GM23248 (cell line): ENCODE measurements around the gene DGKQ. TPM values are rescaled to one million over a fixed set of nuclear protein-coding genes. Genes with fewer than 3 reads are reported as not detected.

Experiments
- DNase-seq: peaks from one replicate; pipeline ENCODE4 v3.0.0-alpha.2; 2015
- H2AFZ ChIP-seq: fragments of 200-600 bp; sonication (generic); 2 replicates; pipeline ENCODE4 v1.6.1; 2016; ENCODE audit warnings: antibody characterized with exemption
- H3F3A ChIP-seq: fragments of 200-600 bp; sonication (generic); 2 replicates; pipeline ENCODE4 v1.6.1; 2016; ENCODE audit warnings: mild to moderate bottlenecking, antibody characterized with exemption, mixed run types; ENCODE audit not compliant: insufficient read depth
- H3K27ac ChIP-seq: fragments of 200-600 bp; sonication (generic); 2 replicates; pipeline ENCODE4 v1.5.1; 2016; ENCODE audit warnings: mild to moderate bottlenecking
- H3K27me3 ChIP-seq: fragments of 200-600 bp; sonication (generic); replicated peaks from 2 replicates; pipeline ENCODE4 v1.6.1; 2016; ENCODE audit warnings: mild to moderate bottlenecking; ENCODE audit not compliant: insufficient read depth
- H3K36me3 ChIP-seq: fragments of 200-600 bp; sonication (generic); 2 replicates; pipeline ENCODE4 v1.6.1; 2016; ENCODE audit warnings: low read depth, mild to moderate bottlenecking
- H3K4me1 ChIP-seq: fragments of 200-600 bp; sonication (generic); 2 replicates; pipeline ENCODE4 v1.6.1; 2016; ENCODE audit warnings: mild to moderate bottlenecking; ENCODE audit not compliant: insufficient read depth
- H3K4me2 ChIP-seq: fragments of 200-600 bp; sonication (generic); one replicate; pipeline ENCODE4 v1.6.1; 2016; ENCODE audit warnings: mild to moderate bottlenecking; ENCODE audit not compliant: unreplicated experiment
- H3K4me3 ChIP-seq: fragments of 200-600 bp; sonication (generic); 2 replicates; pipeline ENCODE4 v1.5.1; 2016; ENCODE audit warnings: mild to moderate bottlenecking
- H3K79me2 ChIP-seq: fragments of 200-600 bp; sonication (generic); 2 replicates; pipeline ENCODE4 v1.6.1; 2016; ENCODE audit warnings: mild to moderate bottlenecking; ENCODE audit not compliant: insufficient read depth
- H3K9ac ChIP-seq: fragments of 200-600 bp; sonication (generic); 2 replicates; pipeline ENCODE4 v1.6.1; 2016; ENCODE audit warnings: mild to moderate bottlenecking
- H3K9me2 ChIP-seq: fragments of 200-600 bp; sonication (generic); 2 replicates; pipeline ENCODE4 v1.6.1; 2016; ENCODE audit warnings: mixed run types, mild to moderate bottlenecking, moderate library complexity; ENCODE audit not compliant: insufficient read depth
- H3K9me3 ChIP-seq: fragments of 200-600 bp; sonication (generic); one replicate; pipeline ENCODE4 v1.6.1; 2017; ENCODE audit warnings: low read depth
- H4K20me1 ChIP-seq: fragments of 200-600 bp; sonication (generic); 2 replicates; pipeline ENCODE4 v1.6.0; 2016; ENCODE audit not compliant: insufficient read depth
- EZH2 ChIP-seq: fragments of 200-600 bp; sonication (generic); IDR thresholded peaks from 2 replicates; pipeline ENCODE4 v1.6.1; 2018; ENCODE audit warnings: antibody characterized with exemption, mild to moderate bottlenecking; ENCODE audit not compliant: insufficient read depth, poor library complexity, severe bottlenecking
- EZH2phosphoT487 ChIP-seq: fragments of 200-600 bp; sonication (generic); IDR thresholded peaks from 2 replicates; pipeline ENCODE4 v1.6.1; 2018; ENCODE audit warnings: antibody characterized with exemption, moderate library complexity, mild to moderate bottlenecking, low read depth; ENCODE audit not compliant: insufficient read depth
- WGBS, 2 experiments: methylation state at CpG; one replicate each; pipeline ENCODE4 v1.1.6; 2015 to 2017; ENCODE audit warnings: low lambda C conversion rate in 2 of 2, low coverage in 1 of 2; ENCODE audit errors: missing lambda C conversion rate in 2 of 2; 5-methylcytosine and 5-hydroxymethylcytosine counted together
- in situ Hi-C: fragments of 300-500 bp; cut with MboI; formaldehyde crosslinking; loops from 2 replicates; pipeline ENCODE4 v1.15.0; 2020
- polyA plus RNA-seq: library from polyadenylated mRNA; unstranded; fragments of >200 nt; fragmentation: Nextera tagmentation; extraction: Ambion mirVana; gene quantifications from 2 replicates; pipeline ENCODE4 v1.2.1, GENCODE V29; 2016
- total RNA-seq: library from RNA; depleted of rRNA; stranded (reverse); fragments of >200 nt; shearing (Covaris generic); gene quantifications from 2 replicates; pipeline ENCODE4 v1.2.3, GENCODE V29; 2014

DGKQ gene
- total and polyA plus RNA-seq, 2 experiments from 2014 or later, result 1.9 to 18.2 TPM

GRCh38 chr4:1002631-1003251 lies 29.4 kb upstream of the DGKQ start:
- peak; percentile 6 for TF ChIP-seq EZH2
- no peak for TF ChIP-seq EZH2phosphoT487
- Histone ChIP-seq H3F3A (no peaks in the 10 kb centered on the region), H3K9ac (no peak overlapping the region), H2AFZ (no peak overlapping the region), H3K9me3 (no peaks in the 10 kb centered on the region), H3K9me2 (no peaks in the 10 kb centered on the region), H3K4me3 (no peak overlapping the region), H3K79me2 (no peaks in the 10 kb centered on the region), H3K27ac (no peak overlapping the region), H3K4me1 (no peaks in the 10 kb centered on the region), H3K27me3 (peaks cover 36% of the 10 kb centered on the region), H3K4me2 (no peak overlapping the region), H3K36me3 (no peaks in the 10 kb centered on the region), H4K20me1 (no peaks in the 10 kb centered on the region)
- DNase-seq, result peak; percentile 23
- in situ Hi-C loops, result no loop called here
- WGBS, 2 experiments, result 2 to 4% methylated on average over 21 to 49 of the region's 75 CpGs

- Histone ChIP-seq H3K27me3 (peaks cover 37% of the 10 kb centered on the region), H4K20me1 (no peaks in the 10 kb centered on the region), H3K9ac (no peak overlapping the region), H3K9me2 (no peaks in the 10 kb centered on the region), H3K9me3 (no peaks in the 10 kb centered on the region), H3K36me3 (no peaks in the 10 kb centered on the region), H3K79me2 (no peaks in the 10 kb centered on the region), H3K4me2 (no peak overlapping the region), H3F3A (no peaks in the 10 kb centered on the region), H2AFZ (no peak overlapping the region), H3K4me1 (no peaks in the 10 kb centered on the region), H3K4me3 (no peak overlapping the region), H3K27ac (no peak overlapping the region)
- peak; percentile 63 for DNase-seq
- in situ Hi-C loops, result no loop called here
- TF ChIP-seq EZH2phosphoT487 (no peak), EZH2 (peak; percentile 74)
- WGBS, 2 experiments, result 3 to 4% methylated on average over 26 to 27 of the region's 54 CpGs
These were observed 28.8 kb upstream of the DGKQ start for GRCh38 chr4:1002131-1002630.

GRCh38 chr4:1001561-1002130 lies 28.3 kb upstream of the DGKQ start:
- in situ Hi-C loops, result no loop called here
- Histone ChIP-seq H3K4me1 (no peaks in the 10 kb centered on the region), H3K4me3 (no peak overlapping the region), H3K9me3 (no peaks in the 10 kb centered on the region), H2AFZ (no peak overlapping the region), H3K9me2 (no peaks in the 10 kb centered on the region), H3K27ac (no peak overlapping the region), H3K4me2 (no peak overlapping the region), H3F3A (no peaks in the 10 kb centered on the region), H3K9ac (no peak overlapping the region), H3K36me3 (no peaks in the 10 kb centered on the region), H3K79me2 (no peaks in the 10 kb centered on the region), H3K27me3 (peaks cover 38% of the 10 kb centered on the region), H4K20me1 (no peaks in the 10 kb centered on the region)
- DNase-seq, result peak; percentile 21
- TF ChIP-seq EZH2 (no peak), EZH2phosphoT487 (no peak)
- 19% methylated on average over 46 of the region's 48 CpGs for WGBS, 2 experiments

GRCh38 chr4:1000686-1001260 lies 27.4 kb upstream of the DGKQ start:
- no peak overlapping the region for H2AFZ ChIP-seq
- no peaks in the 10 kb centered on the region for H3K9me3 ChIP-seq
- H4K20me1 ChIP-seq, result no peaks in the 10 kb centered on the region
- no peaks in the 10 kb centered on the region for H3K36me3 ChIP-seq
- no peaks in the 10 kb centered on the region for H3K79me2 ChIP-seq
- H3K27me3 ChIP-seq, result peaks cover 38% of the 10 kb centered on the region
- DNase-seq, result no peak
- no peak overlapping the region for H3K9ac ChIP-seq
- no peaks in the 10 kb centered on the region for H3K9me2 ChIP-seq
- no peak for TF ChIP-seq EZH2phosphoT487
- no peak for TF ChIP-seq EZH2
- in situ Hi-C loops, result no loop called here
- no peak overlapping the region for H3K4me2 ChIP-seq
- H3F3A ChIP-seq, result no peaks in the 10 kb centered on the region
- no peak overlapping the region for H3K4me3 ChIP-seq
- no peaks in the 10 kb centered on the region for H3K4me1 ChIP-seq
- 81 to 84% methylated on average over 13 to 15 of the region's 15 CpGs for WGBS, 2 experiments
- no peak overlapping the region for H3K27ac ChIP-seq
